HepG2 (cell line): ENCODE results near the gene MAPK14. TPM values are rescaled to one million over a fixed set of nuclear protein-coding genes. Genes with fewer than 3 reads are reported as not detected.

Experiments
- ATAC-seq: fragments of 200-7000 bp; cut with Tn5 transposase; 3 replicates; pipeline ENCODE4 v1.9.1; 2020; ENCODE audit warnings: mild to moderate bottlenecking, moderate library complexity
- BruUV-seq: library from RNA; stranded (reverse); fragments of 400-500 nt; replicated peaks from 2 replicates; lab custom pipeline; 2021; lab: Mats Ljungman, UMichigan
- CTCF ChIA-PET: fragments of 300-600 bp; formaldehyde crosslinking; extraction: SDS; loops from one replicate; lab custom pipeline; 2021; ENCODE audit warnings: low total read pairs, inconsistent platforms, low intra/inter-chr PET ratio; lab: Yijun Ruan, JAX
- POLR2A ChIA-PET: fragments of 350-600 bp; sonication (Branson Sonifier 250); formaldehyde crosslinking; loops from one replicate; lab custom pipeline; 2020; ENCODE audit warnings: antibody characterized with exemption, inconsistent platforms; lab: Yijun Ruan, JAX
- DNase-seq: peaks from one replicate; pipeline ENCODE4 v3.0.0-alpha.2; 2015; ENCODE audit warnings: low spot score
- FAIRE-seq: peaks from 3 replicates; lab custom pipeline; 2011; peaks lifted over from hg19 to GRCh38; lab: Jason Lieb, UNC
- H2AFZ ChIP-seq: one replicate; pipeline ENCODE4 v1.6.1; 2011; ENCODE audit warnings: low read length, inconsistent platforms
- H3K27ac ChIP-seq: fragments of 300-600 bp; 3 replicates; pipeline ENCODE4 v1.8.0; 2011; ENCODE audit warnings: mixed run types, mild to moderate bottlenecking, mixed read lengths, low read length, inconsistent platforms; ENCODE audit not compliant: insufficient read depth; ENCODE audit errors: extremely low read length
- H3K27me3 ChIP-seq, 2 experiments: fragments of 200-600 bp in 1 of 2; 2 replicates in 1 of 2; 3 replicates in 1 of 2; pipeline versions ENCODE4 v1.6.0 to v1.8.0; 2011; ENCODE audit warnings: low read length in 2 of 2, mild to moderate bottlenecking in 2 of 2, moderate library complexity in 2 of 2, inconsistent platforms in 1 of 2; ENCODE audit not compliant: insufficient read depth in 2 of 2, control insufficient read depth in 1 of 2
- H3K36me3 ChIP-seq, 2 experiments: fragments of 200-600 bp in 1 of 2; replicated peaks in 1 of 2; 2 replicates in 1 of 2; 3 replicates in 1 of 2; pipeline versions ENCODE4 v1.5.1 to v1.8.0; 2011; ENCODE audit warnings: low read length in 2 of 2, inconsistent platforms in 1 of 2; ENCODE audit not compliant: insufficient read depth in 2 of 2, control insufficient read depth in 1 of 2
- H3K4me1 ChIP-seq: 2 replicates; pipeline ENCODE4 v1.5.1; 2012; ENCODE audit warnings: low read length, inconsistent platforms; ENCODE audit not compliant: insufficient read depth
- H3K4me2 ChIP-seq: 2 replicates; pipeline ENCODE4 v1.6.0; 2011; ENCODE audit warnings: low read depth, low read length, inconsistent platforms
- H3K4me3 ChIP-seq, 3 experiments: fragments of 200-600 bp in 1 of 3; sonication (generic), shearing (Covaris generic) in 1 of 3; replicated peaks in 1 of 3; 2 replicates each; pipeline ENCODE4 v1.5.1; 2011 to 2016; ENCODE audit warnings: low read length in 3 of 3, inconsistent platforms in 2 of 3, low read depth in 2 of 3, mild to moderate bottlenecking in 2 of 3, control low read depth in 1 of 3, mixed read lengths in 1 of 3; ENCODE audit not compliant: insufficient read depth in 1 of 3
- H3K79me2 ChIP-seq: one replicate; pipeline ENCODE4 v1.6.1; 2011; ENCODE audit warnings: low read length, inconsistent platforms; ENCODE audit not compliant: insufficient read depth
- H3K9ac ChIP-seq: 2 replicates; pipeline ENCODE4 v1.6.0; 2011; ENCODE audit warnings: mild to moderate bottlenecking, low read depth, low read length, inconsistent platforms; ENCODE audit not compliant: insufficient read depth
- H3K9me3 ChIP-seq: 2 replicates; pipeline ENCODE4 v1.5.1; 2012; ENCODE audit warnings: mild to moderate bottlenecking, low read length
- H4K20me1 ChIP-seq: 2 replicates; pipeline ENCODE4 v1.6.0; 2011; ENCODE audit warnings: inconsistent platforms, mild to moderate bottlenecking, low read length, moderate library complexity; ENCODE audit not compliant: insufficient read depth
- ARNTL ChIP-seq: sonication (generic); formaldehyde crosslinking; IDR thresholded peaks from 2 replicates; pipeline ENCODE4 v1.4.0; 2020; ENCODE audit warnings: mild to moderate bottlenecking, missing genetic modification reagents
- GABPB1 ChIP-seq: IDR thresholded peaks from 2 replicates; pipeline ENCODE4 v1.6.1; 2016; ENCODE audit warnings: mild to moderate bottlenecking, missing genetic modification reagents, moderate library complexity, missing compliant biosample characterization
- HDAC1 ChIP-seq: sonication (generic); formaldehyde crosslinking; IDR thresholded peaks from 2 replicates; pipeline ENCODE4 v1.5.1; 2020; ENCODE audit warnings: mild to moderate bottlenecking, missing genetic modification reagents
- IRX3 ChIP-seq: sonication (generic); formaldehyde crosslinking; IDR thresholded peaks from 2 replicates; pipeline ENCODE4 v1.8.1; 2023; ENCODE audit warnings: mild to moderate bottlenecking, low read depth, missing genetic modification reagents, borderline replicate concordance
- NR2F1 ChIP-seq, 2 experiments: fragments of 450-650 bp in 1 of 2; formaldehyde crosslinking in 1 of 2; IDR thresholded peaks; 2 replicates each; pipeline versions ENCODE4 v1.5.0 to v1.6.1; 2016 to 2020; ENCODE audit warnings: mild to moderate bottlenecking in 1 of 2, missing compliant biosample characterization in 1 of 2, missing genetic modification reagents in 1 of 2, moderate library complexity in 1 of 2
- ONECUT2 ChIP-seq: sonication (generic); formaldehyde crosslinking; IDR thresholded peaks from 2 replicates; pipeline ENCODE4 v1.4.0; 2020; ENCODE audit warnings: missing genetic modification reagents
- RFX1 ChIP-seq: fragments of 450-650 bp; IDR thresholded peaks from 2 replicates; pipeline ENCODE4 v1.6.1; 2017
- SAP130 ChIP-seq: IDR thresholded peaks from 2 replicates; pipeline ENCODE4 v1.6.1; 2016; ENCODE audit warnings: low read depth
- SKIL ChIP-seq: sonication (generic); formaldehyde crosslinking; IDR thresholded peaks from 2 replicates; pipeline ENCODE4 v1.8.0; 2022; ENCODE audit warnings: missing genetic modification reagents, mild to moderate bottlenecking, moderate library complexity, borderline replicate concordance
- TAF15 ChIP-seq: fragments of 200-400 bp; formaldehyde crosslinking; IDR thresholded peaks from one replicate; pipeline ENCODE4 v1.6.1; 2018; ENCODE audit warnings: mild to moderate bottlenecking, low read depth, low read length; ENCODE audit not compliant: poor library complexity, severe bottlenecking
- TOPORS ChIP-seq: sonication (generic); formaldehyde crosslinking; IDR thresholded peaks from 2 replicates; pipeline ENCODE4 v1.8.0; 2023; ENCODE audit warnings: mild to moderate bottlenecking, missing genetic modification reagents
- TRIM24 ChIP-seq: sonication (generic); formaldehyde crosslinking; IDR thresholded peaks from 2 replicates; pipeline ENCODE4 v1.8.0; 2022; ENCODE audit warnings: mild to moderate bottlenecking, missing genetic modification reagents
- U2AF2 ChIP-seq: fragments of 200-400 bp; formaldehyde crosslinking; IDR thresholded peaks from 2 replicates; pipeline ENCODE4 v1.6.1; 2017; ENCODE audit warnings: low read depth, mild to moderate bottlenecking, low read length
- YEATS4 ChIP-seq: sonication (generic); formaldehyde crosslinking; IDR thresholded peaks from 2 replicates; pipeline ENCODE4 v1.4.0; 2020; ENCODE audit warnings: missing genetic modification reagents, borderline replicate concordance
- ZFY ChIP-seq: sonication (generic); formaldehyde crosslinking; IDR thresholded peaks from 2 replicates; pipeline ENCODE4 v1.4.0; 2020; ENCODE audit warnings: missing genetic modification reagents
- ZNF256 ChIP-seq: sonication (generic); formaldehyde crosslinking; conservative IDR thresholded peaks from 2 replicates; pipeline ENCODE4 v1.4.0; 2020; ENCODE audit warnings: missing genetic modification reagents
- ZNF3 ChIP-seq: IDR thresholded peaks from 2 replicates; pipeline ENCODE4 v1.7.0; 2017; ENCODE audit warnings: inconsistent platforms
- ZNF546 ChIP-seq: sonication (generic); formaldehyde crosslinking; conservative IDR thresholded peaks from 2 replicates; pipeline ENCODE4 v1.8.1; 2023; ENCODE audit warnings: mild to moderate bottlenecking, missing genetic modification reagents
- ZNF562 ChIP-seq: sonication (generic); formaldehyde crosslinking; IDR thresholded peaks from 2 replicates; pipeline ENCODE4 v1.8.0; 2022; ENCODE audit warnings: missing genetic modification reagents, borderline replicate concordance
- ZNF672 ChIP-seq: sonication (generic); formaldehyde crosslinking; IDR thresholded peaks from 2 replicates; pipeline ENCODE4 v1.8.1; 2022; ENCODE audit warnings: missing genetic modification reagents
- ZNF746 ChIP-seq: sonication (generic); formaldehyde crosslinking; IDR thresholded peaks from 2 replicates; pipeline ENCODE4 v1.8.0; 2022; ENCODE audit warnings: mild to moderate bottlenecking, missing genetic modification reagents
- ZNF891 ChIP-seq: sonication (generic); formaldehyde crosslinking; IDR thresholded peaks from 2 replicates; pipeline ENCODE4 v1.5.0; 2020; ENCODE audit warnings: mild to moderate bottlenecking, missing genetic modification reagents
- ZSCAN31 ChIP-seq: sonication (generic); formaldehyde crosslinking; IDR thresholded peaks from 2 replicates; pipeline ENCODE4 v1.5.0; 2020; ENCODE audit warnings: low read depth, mild to moderate bottlenecking, missing genetic modification reagents
- WGBS: methylation state at CpG from one replicate; pipeline ENCODE4 v1.1.6; 2017; ENCODE audit warnings: low lambda C conversion rate; 5-methylcytosine and 5-hydroxymethylcytosine counted together
- in situ Hi-C: cut with HindIII; loops from 2 replicates; pipeline ENCODE4 v1.10.0; 2017; ENCODE audit warnings: low pct_unique_long_range_greater_than_20kb; ENCODE audit not compliant: extremely low pct_ligation_motif_present
- intact Hi-C: fragments of 100-400 bp; cut with micrococcal nuclease; formaldehyde crosslinking; loops from one replicate; pipeline ENCODE4 v1.10.0; 2022; ENCODE audit not compliant: unreplicated experiment
- polyA plus RNA-seq, 8 experiments: library from polyadenylated mRNA; depleted of rRNA in 3 of 8; stranded (reverse) in 7 of 8; unstranded in 1 of 8; fragments of >200 nt; fragmentation: Illumina TruSeq in 4 of 8; extraction: Trizol in 4 of 8; gene quantifications; 2 replicates each; pipeline versions ENCODE4 v1.2.1 to v1.2.3, GENCODE V29; 2011 to 2016; ENCODE audit warnings: low read depth in 4 of 8, missing spikeins in 1 of 8, mixed read lengths in 1 of 8; ENCODE audit not compliant: insufficient read depth in 1 of 8
- total RNA-seq, 5 experiments: library from RNA; depleted of rRNA; stranded (reverse); fragments of >200 nt; fragmentation: Illumina TruSeq; extraction: Trizol; gene quantifications; 2 replicates each; pipeline ENCODE4 v1.2.3, GENCODE V29; 2016; ENCODE audit warnings: low read depth in 1 of 5
- TF ChIP-seq, protein P1 (sequence below): sonication (generic); formaldehyde crosslinking; IDR thresholded peaks from 2 replicates; pipeline ENCODE4 v1.5.0; 2020; ENCODE audit warnings: mild to moderate bottlenecking, missing genetic modification reagents, moderate library complexity

MAPK14 gene
- total and polyA plus RNA-seq, 2 of the 13 experiments (the other 11 are each of a cell fraction or from before 2014, with no cell fraction given), result 66.3 to 67.3 TPM

GRCh38 chr6:36028877-36029324 lies 1.3 kb downstream of the MAPK14 start:
- H2AFZ ChIP-seq, result no peak overlapping the region
- intact Hi-C loops, result loop anchor here (2.0 to 10.0 kb wide), 4 partner anchors 36 to 168 kb away; partner anchors contain the start of genes BRPF3 and SRPK1
- peak; percentile 10; the same call in 1 of the 3 replicates for ATAC-seq
- TF ChIP-seq NR2F1 (CRISPR knock-in tag; IDR thresholded peaks at IDR 0.05) (no peak), SAP130 (CRISPR knock-in tag) (peak; percentile 50), ZNF256 (CRISPR knock-in tag) (no peak), RFX1 (no peak), ARNTL (CRISPR knock-in tag) (no peak), ONECUT2 (CRISPR knock-in tag) (no peak), ZNF562 (CRISPR knock-in tag) (no peak), HDAC1 (CRISPR knock-in tag) (0 out of 2 replicates have a peak, but pooled peaks have one; percentile 6), ZNF672 (CRISPR knock-in tag) (no peak), IRX3 (CRISPR knock-in tag) (no peak), GABPB1 (CRISPR knock-in tag) (no peak), ZNF746 (CRISPR knock-in tag) (no peak), ZSCAN31 (CRISPR knock-in tag) (no peak), U2AF2 (no peak), ZFY (CRISPR knock-in tag) (no peak), YEATS4 (CRISPR knock-in tag) (no peak), SKIL (CRISPR knock-in tag) (no peak), TAF15 (no peak), ZNF546 (CRISPR knock-in tag) (no peak), TOPORS (CRISPR knock-in tag) (no peak), ZNF3 (CRISPR knock-in tag) (no peak), ZNF891 (CRISPR knock-in tag) (no peak), TRIM24 (no peak)
- TF ChIP-seq, protein P1, sequence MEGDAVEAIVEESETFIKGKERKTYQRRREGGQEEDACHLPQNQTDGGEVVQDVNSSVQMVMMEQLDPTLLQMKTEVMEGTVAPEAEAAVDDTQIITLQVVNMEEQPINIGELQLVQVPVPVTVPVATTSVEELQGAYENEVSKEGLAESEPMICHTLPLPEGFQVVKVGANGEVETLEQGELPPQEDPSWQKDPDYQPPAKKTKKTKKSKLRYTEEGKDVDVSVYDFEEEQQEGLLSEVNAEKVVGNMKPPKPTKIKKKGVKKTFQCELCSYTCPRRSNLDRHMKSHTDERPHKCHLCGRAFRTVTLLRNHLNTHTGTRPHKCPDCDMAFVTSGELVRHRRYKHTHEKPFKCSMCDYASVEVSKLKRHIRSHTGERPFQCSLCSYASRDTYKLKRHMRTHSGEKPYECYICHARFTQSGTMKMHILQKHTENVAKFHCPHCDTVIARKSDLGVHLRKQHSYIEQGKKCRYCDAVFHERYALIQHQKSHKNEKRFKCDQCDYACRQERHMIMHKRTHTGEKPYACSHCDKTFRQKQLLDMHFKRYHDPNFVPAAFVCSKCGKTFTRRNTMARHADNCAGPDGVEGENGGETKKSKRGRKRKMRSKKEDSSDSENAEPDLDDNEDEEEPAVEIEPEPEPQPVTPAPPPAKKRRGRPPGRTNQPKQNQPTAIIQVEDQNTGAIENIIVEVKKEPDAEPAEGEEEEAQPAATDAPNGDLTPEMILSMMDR, result no peak

More at GRCh38 chr6:36028877-36029324, 1.3 kb downstream of the MAPK14 start:
- Histone ChIP-seq H3K9me3 (no peaks in the 10 kb centered on the region), H3K79me2 (peaks cover 63% of the 10 kb centered on the region), H3K4me2 (peak overlapping the region; percentile 66), H3K9ac (peak overlapping the region; percentile 98), H3K27ac (peak overlapping the region; percentile 94), H4K20me1 (peaks cover 29% of the 10 kb centered on the region), H3K27me3 (no peaks in the 10 kb centered on the region; a peak in 1 of 5 replicates), H3K4me1 (peaks cover 57% of the 10 kb centered on the region), H3K36me3 (peaks cover 0 to 1% of the 10 kb centered on the region in 2 experiments; a peak in 1 of 5 replicates), H3K4me3 (peak overlapping the region; percentile 86 to 97 (median 96))
- POLR2A ChIA-PET, result interaction anchor here (0.7 to 5.2 kb wide), 19 partner anchors 9 to 800 kb away, joined by 3 to 163 read pairs (median 6); partner anchors contain the start of gene BRPF3
- TSS peak; percentile 67 for BruUV-seq
- under 1% methylated on average over 13 of the region's 13 CpGs for WGBS
- DNase-seq (peak; percentile 52), FAIRE-seq (peak; percentile 47)
- CTCF ChIA-PET, result no interaction called here
- in situ Hi-C loops, result loop anchor here (5.0 kb wide), 2 partner anchors 68 to 168 kb away; partner anchors contain the start of gene BRPF3
